Daoy (cell line): ENCODE data around the gene KDM5C. TPM values are rescaled to one million over a fixed set of nuclear protein-coding genes. Genes with fewer than 3 reads are reported as not detected.
A peak's percentile ranks its signal among the peaks of the same experiment; 100 is the strongest.

Experiments
- DNase-seq: peaks from one replicate; pipeline ENCODE4 v3.0.0-alpha.2; 2015; ENCODE audit warnings: low read depth
- total RNA-seq: library from RNA; depleted of rRNA; stranded (reverse); fragments of >200 nt; shearing (Covaris generic); gene quantifications from 2 replicates; pipeline ENCODE4 v1.2.3, GENCODE V29; 2014

KDM5C gene
- total RNA-seq, 1 experiment from 2014 or later: 44.1 TPM

- DNase-seq: no peak
Measured at GRCh38 chrX:53251307-53251706, 26.3 kb upstream of the KDM5C start.

- no peak for DNase-seq
Measured at GRCh38 chrX:53250556-53250955, 25.5 kb upstream of the KDM5C start.

- DNase-seq: no peak
Measured at GRCh38 chrX:53249408-53250042, 24.5 kb upstream of the KDM5C start.

GRCh38 chrX:53247928-53248327 lies 22.9 kb upstream of the KDM5C start:
- DNase-seq: no peak

- no peak for DNase-seq
Measured at GRCh38 chrX:53246231-53246630, 21.2 kb upstream of the KDM5C start.

- no peak for DNase-seq
Measured at GRCh38 chrX:53244610-53245009, 19.6 kb upstream of the KDM5C start.

- DNase-seq: no peak
Measured at GRCh38 chrX:53242310-53242709, 17.3 kb upstream of the KDM5C start.

- DNase-seq: no peak
Measured at GRCh38 chrX:53241558-53241957, 16.6 kb upstream of the KDM5C start.

- DNase-seq: no peak
Measured at GRCh38 chrX:53239474-53239873, 14.5 kb upstream of the KDM5C start.

GRCh38 chrX:53237056-53237455 lies 12.0 kb upstream of the KDM5C start:
- DNase-seq: no peak

- no peak for DNase-seq
Measured at GRCh38 chrX:53236025-53236679, 11.1 kb upstream of the KDM5C start.

GRCh38 chrX:53235566-53235965 lies 10.6 kb upstream of the KDM5C start:
- DNase-seq: no peak

GRCh38 chrX:53234484-53234883 lies 9.5 kb upstream of the KDM5C start:
- DNase-seq: no peak

GRCh38 chrX:53233536-53233935 lies 8.5 kb upstream of the KDM5C start:
- no peak for DNase-seq

GRCh38 chrX:53230116-53230515 lies 5.1 kb upstream of the KDM5C start:
- no peak for DNase-seq

GRCh38 chrX:53227224-53227765 lies 2.3 kb upstream of the KDM5C start:
- DNase-seq: no peak

- DNase-seq: peak; percentile 56
Measured at GRCh38 chrX:53223955-53224859, 800 bp downstream of the KDM5C start.

- no peak for DNase-seq
Measured at GRCh38 chrX:53223068-53223693, 1.8 kb downstream of the KDM5C start.

GRCh38 chrX:53211391-53211978 lies 13.5 kb downstream of the KDM5C start:
- DNase-seq: peak; percentile 27

GRCh38 chrX:53196678-53197077 lies 28.3 kb downstream of the KDM5C start:
- no peak for DNase-seq

GRCh38 chrX:53195401-53195800 lies 29.6 kb downstream of the KDM5C start:
- DNase-seq: no peak

- DNase-seq: no peak
Measured at GRCh38 chrX:53194308-53194707, 30.7 kb downstream of the KDM5C start.
